Breast epithelium (tissue), 3 donors: ENCODE data around the gene LITAF.

Source experiments
- POLR2AphosphoS5 ChIP-seq, 3 donors: sonication (generic); formaldehyde crosslinking; IDR thresholded peaks; one replicate each; pipeline ENCODE4 v1.6.1; 2017; ENCODE audit warnings: antibody characterized with exemption in 3 of 3
- TF ChIP-seq, protein P1 (sequence below), 3 donors: fragments of 450-650 bp; IDR thresholded peaks; one replicate each; pipeline ENCODE4 v1.5.1; 2016 to 2017; ENCODE audit warnings: antibody characterized with exemption in 3 of 3, mild to moderate bottlenecking in 3 of 3, moderate library complexity in 3 of 3

DNA sequence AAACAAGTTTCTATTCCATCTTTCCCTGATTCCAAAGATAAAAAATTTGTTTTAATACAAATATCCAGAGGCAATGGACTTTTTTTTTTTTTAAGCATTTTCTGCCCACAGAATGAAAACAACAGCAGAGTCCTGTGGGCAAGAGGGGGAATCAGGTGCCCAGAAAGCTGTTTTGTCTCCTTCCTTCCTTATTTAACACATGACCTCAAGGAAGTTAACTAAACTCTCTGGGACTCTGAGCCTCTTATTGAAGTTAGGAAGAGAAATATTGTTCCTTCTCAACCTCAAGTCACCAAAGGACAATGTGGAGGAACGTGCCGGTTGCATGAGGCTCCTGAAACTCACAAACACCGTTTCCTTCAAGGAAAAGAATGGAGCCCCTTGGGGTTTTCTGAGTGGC lies 34.9 kb downstream of the LITAF start:
- TF ChIP-seq, protein P1, sequence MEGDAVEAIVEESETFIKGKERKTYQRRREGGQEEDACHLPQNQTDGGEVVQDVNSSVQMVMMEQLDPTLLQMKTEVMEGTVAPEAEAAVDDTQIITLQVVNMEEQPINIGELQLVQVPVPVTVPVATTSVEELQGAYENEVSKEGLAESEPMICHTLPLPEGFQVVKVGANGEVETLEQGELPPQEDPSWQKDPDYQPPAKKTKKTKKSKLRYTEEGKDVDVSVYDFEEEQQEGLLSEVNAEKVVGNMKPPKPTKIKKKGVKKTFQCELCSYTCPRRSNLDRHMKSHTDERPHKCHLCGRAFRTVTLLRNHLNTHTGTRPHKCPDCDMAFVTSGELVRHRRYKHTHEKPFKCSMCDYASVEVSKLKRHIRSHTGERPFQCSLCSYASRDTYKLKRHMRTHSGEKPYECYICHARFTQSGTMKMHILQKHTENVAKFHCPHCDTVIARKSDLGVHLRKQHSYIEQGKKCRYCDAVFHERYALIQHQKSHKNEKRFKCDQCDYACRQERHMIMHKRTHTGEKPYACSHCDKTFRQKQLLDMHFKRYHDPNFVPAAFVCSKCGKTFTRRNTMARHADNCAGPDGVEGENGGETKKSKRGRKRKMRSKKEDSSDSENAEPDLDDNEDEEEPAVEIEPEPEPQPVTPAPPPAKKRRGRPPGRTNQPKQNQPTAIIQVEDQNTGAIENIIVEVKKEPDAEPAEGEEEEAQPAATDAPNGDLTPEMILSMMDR (IDR thresholded peaks at IDR 0.05): no peak
- TF ChIP-seq POLR2AphosphoS5 (IDR thresholded peaks at IDR 0.05): no peak
